ENCODE data around the gene ZBTB49. TPM values are rescaled to one million over a fixed set of nuclear protein-coding genes. Genes with fewer than 3 reads are reported as not detected.
A peak's percentile ranks its signal among the peaks of the same experiment; 100 is the strongest.
"Not testable (repeated sequence)": the region's sequence is repeated elsewhere in the genome, so short reads cannot be mapped to it uniquely, and the experiment has no call there.

The ZBTB49 gene
- total and polyA plus RNA-seq, 9 donors = 5.5 to 13.4 (median 8.3) TPM

- 2 to 8% (median 3%) methylated on average over 10 of the region's 10 CpGs for WGBS, 3 donors
- TF ChIP-seq EP300 (IDR thresholded peaks at IDR 0.05) = no peak
- no peak for TF ChIP-seq CTCF (IDR thresholded peaks at IDR 0.05)
- TF ChIP-seq POLR2A (IDR thresholded peaks at IDR 0.05) = no peak
- intact Hi-C loops (cut with DNase I) = no loop called here
- peak overlapping the region; percentile 86 for H3K4me3 ChIP-seq
- H3K27ac ChIP-seq = peak overlapping the region; percentile 70 to 94
- H3K4me1 ChIP-seq (ENCODE audit: insufficient read depth) = peaks cover 9% of the 10 kb centered on the region
- no peaks in the 10 kb centered on the region for H3K36me3 ChIP-seq
- DNase-seq = no peak
- no peaks in the 10 kb centered on the region for H3K9me3 ChIP-seq
- no peaks in the 10 kb centered on the region for H3K27me3 ChIP-seq
Measured at GRCh38 chr4:4248885-4249203, 41.2 kb upstream of the ZBTB49 start.

DNA sequence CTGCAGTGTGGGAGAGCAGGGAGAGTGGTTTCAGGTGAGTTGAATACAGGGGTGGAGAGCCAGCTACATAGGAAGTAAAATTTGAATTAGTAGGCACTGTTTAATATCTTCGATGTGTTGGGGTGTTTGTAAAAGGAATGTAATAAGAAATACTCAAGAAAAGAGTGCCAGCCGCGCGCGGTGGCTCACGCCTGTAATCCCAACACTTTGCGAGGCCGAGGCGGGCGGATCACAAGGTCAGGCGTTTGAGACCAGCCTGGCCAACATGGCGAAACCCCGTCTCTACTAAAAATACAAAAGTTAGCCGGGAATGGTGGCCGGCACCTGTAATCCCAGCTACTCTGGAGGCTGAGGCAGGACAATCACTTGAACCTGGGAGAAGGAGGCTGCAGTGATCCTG lies 40.7 kb upstream of the ZBTB49 start:
- H3K4me3 ChIP-seq; H3K27ac ChIP-seq; H3K9me3 ChIP-seq; intact Hi-C loops (cut with DNase I); H3K4me1 ChIP-seq (ENCODE audit: insufficient read depth); H3K36me3 ChIP-seq; H3K27me3 ChIP-seq: not testable (repeated sequence)
- peak in 1 of 5 donors; percentile 26 for DNase-seq
- WGBS, 3 donors = 90 to 94% (median 90%) methylated on average over 15 of the region's 15 CpGs

DNA sequence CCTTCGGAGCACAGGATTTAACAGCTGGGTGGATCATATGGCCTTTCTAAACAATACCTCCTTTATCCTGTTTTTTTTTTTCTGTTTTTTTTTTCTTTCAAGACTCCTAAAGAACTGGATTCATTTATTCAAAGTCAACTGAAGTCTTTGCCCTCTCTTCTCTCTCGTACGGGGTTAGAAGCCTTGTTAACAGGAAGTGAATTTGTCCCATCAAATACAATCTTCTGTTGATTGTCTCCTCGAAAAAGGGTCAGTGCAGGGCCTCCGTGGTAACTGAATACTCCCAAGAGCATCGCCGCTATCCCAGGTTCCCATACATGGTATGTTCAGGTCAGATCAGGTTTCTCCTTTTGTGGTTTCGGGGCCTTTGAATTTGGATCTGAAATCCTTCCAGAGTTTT lies 40.2 kb upstream of the ZBTB49 start:
- TF ChIP-seq CTCF (IDR thresholded peaks at IDR 0.05) (no peak), EP300 (IDR thresholded peaks at IDR 0.05) (no peak), POLR2A (IDR thresholded peaks at IDR 0.05) (no peak)
- intact Hi-C loops (cut with DNase I) = loop anchor here in 3 of 4 donors (10.0 kb wide), 4 partner anchors 75 to 745 kb away; no protein-coding TSS in a partner anchor
- H3K27ac ChIP-seq = no peak overlapping the region
- 86 to 89% (median 88%) methylated on average over 8 of the region's 8 CpGs for WGBS, 3 donors
- H3K27me3 ChIP-seq = no peaks in the 10 kb centered on the region
- no peak for DNase-seq
- H3K4me3 ChIP-seq = no peak overlapping the region
- no peaks in the 10 kb centered on the region for H3K9me3 ChIP-seq
- H3K36me3 ChIP-seq = no peaks in the 10 kb centered on the region
- H3K4me1 ChIP-seq (ENCODE audit: insufficient read depth) = peaks cover 9% of the 10 kb centered on the region

DNA sequence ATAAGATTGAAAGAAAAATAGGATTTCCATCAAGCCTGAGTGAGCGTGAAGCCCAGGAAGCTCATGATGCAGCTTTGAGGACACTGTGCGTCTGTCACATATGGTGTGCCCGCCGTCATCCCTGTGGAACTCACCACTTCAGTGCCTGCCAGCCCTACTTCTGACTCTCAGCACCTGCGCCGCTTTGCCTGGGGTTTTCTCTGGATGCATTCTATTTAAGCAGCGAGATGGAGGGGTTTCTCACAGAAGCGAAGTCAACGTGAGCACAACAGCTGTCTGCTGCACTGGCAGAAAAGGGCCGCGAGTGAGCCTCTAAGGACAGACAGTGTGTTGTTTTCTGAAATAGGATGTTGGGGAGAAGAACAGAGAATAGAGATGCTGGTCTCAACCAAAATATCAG lies 35.9 kb upstream of the ZBTB49 start:
- H3K27me3 ChIP-seq = no peaks in the 10 kb centered on the region
- intact Hi-C loops (cut with DNase I) = loop anchor here in 3 of 4 donors (10.0 kb wide), 4 partner anchors 71 to 741 kb away; no protein-coding TSS in a partner anchor
- H3K36me3 ChIP-seq = no peaks in the 10 kb centered on the region
- 75 to 83% (median 76%) methylated on average over 11 of the region's 11 CpGs for WGBS, 3 donors
- no peaks in the 10 kb centered on the region for H3K9me3 ChIP-seq
- H3K27ac ChIP-seq = no peak overlapping the region
- TF ChIP-seq POLR2A (IDR thresholded peaks at IDR 0.05) (no peak), CTCF (IDR thresholded peaks at IDR 0.05) (no peak), EP300 (IDR thresholded peaks at IDR 0.05) (no peak)
- DNase-seq = no peak
- no peak overlapping the region for H3K4me3 ChIP-seq
- H3K4me1 ChIP-seq (ENCODE audit: insufficient read depth) = no peaks in the 10 kb centered on the region

GRCh38 chr4:4254666-4255065 lies 35.4 kb upstream of the ZBTB49 start:
- H3K4me3 ChIP-seq = no peak overlapping the region
- no peaks in the 10 kb centered on the region for H3K27me3 ChIP-seq
- no peaks in the 10 kb centered on the region for H3K9me3 ChIP-seq
- TF ChIP-seq EP300 (IDR thresholded peaks at IDR 0.05) = no peak
- TF ChIP-seq POLR2A (IDR thresholded peaks at IDR 0.05) = no peak
- TF ChIP-seq CTCF (IDR thresholded peaks at IDR 0.05) = no peak
- no peak overlapping the region for H3K27ac ChIP-seq
- H3K36me3 ChIP-seq = no peaks in the 10 kb centered on the region
- no peak for DNase-seq
- H3K4me1 ChIP-seq (ENCODE audit: insufficient read depth) = no peaks in the 10 kb centered on the region
- intact Hi-C loops (cut with DNase I) = loop anchor here in 3 of 4 donors (5.0 to 10.0 kb wide), 5 partner anchors 70 to 740 kb away; no protein-coding TSS in a partner anchor
- WGBS, 3 donors = 74 to 81% (median 74%) methylated on average over 6 of the region's 6 CpGs

Measured in ovary (tissue), 9 donors.